Erythroblast (primary cell): ENCODE measurements around the gene IL6R.
"Not testable (repeated sequence)": the region's sequence is repeated elsewhere in the genome, so short reads cannot be mapped to it uniquely, and the experiment has no call there.

Source experiments
- DNase-seq, 2 experiments: peaks; one replicate each; lab custom pipeline; 2025; lab: John Stamatoyannopoulos, UW
- GATA1 ChIP-seq: IDR thresholded peaks from 2 replicates; pipeline ENCODE4 v1.6.1; 2011; ENCODE audit warnings: low read depth, mild to moderate bottlenecking, control low read depth, low read length, moderate library complexity
- POLR2A ChIP-seq: IDR thresholded peaks from 2 replicates; pipeline ENCODE4 v1.6.1; 2011; ENCODE audit warnings: mild to moderate bottlenecking, low read length

IL6R gene

DNA sequence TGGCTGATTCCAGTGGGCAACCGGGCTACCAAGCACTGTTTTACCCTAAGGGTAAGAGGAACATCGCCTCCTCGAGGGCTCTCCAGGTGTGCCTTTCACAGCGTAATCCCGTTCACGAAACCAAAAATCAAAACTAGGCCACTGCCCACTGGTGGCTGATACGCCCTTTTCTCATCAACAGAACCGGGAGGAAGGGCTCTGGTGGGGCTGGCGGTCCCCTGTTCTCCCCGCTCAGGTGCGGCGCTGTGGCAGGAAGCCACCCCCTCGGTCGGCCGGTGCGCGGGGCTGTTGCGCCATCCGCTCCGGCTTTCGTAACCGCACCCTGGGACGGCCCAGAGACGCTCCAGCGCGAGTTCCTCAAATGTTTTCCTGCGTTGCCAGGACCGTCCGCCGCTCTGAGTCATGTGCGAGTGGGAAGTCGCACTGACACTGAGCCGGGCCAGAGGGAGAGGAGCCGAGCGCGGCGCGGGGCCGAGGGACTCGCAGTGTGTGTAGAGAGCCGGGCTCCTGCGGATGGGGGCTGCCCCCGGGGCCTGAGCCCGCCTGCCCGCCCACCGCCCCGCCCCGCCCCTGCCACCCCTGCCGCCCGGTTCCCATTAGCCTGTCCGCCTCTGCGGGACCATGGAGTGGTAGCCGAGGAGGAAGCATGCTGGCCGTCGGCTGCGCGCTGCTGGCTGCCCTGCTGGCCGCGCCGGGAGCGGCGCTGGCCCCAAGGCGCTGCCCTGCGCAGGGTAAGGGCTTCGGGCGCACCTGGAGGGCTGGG, at the start of gene IL6R:
Gene IL6R, plus strand, starts transcription at position 360 of the 763 bp plus-strand sequence. Its CDS starts 287 bp downstream, at position 647.
- DNase-seq: peak; percentile 30 to 72
- no peak for TF ChIP-seq GATA1
- no peak for TF ChIP-seq POLR2A

GRCh38 chr1:154358519-154358918, 46.6 kb upstream of the IL6R start:
- no peak for DNase-seq
- TF ChIP-seq POLR2A: no peak
- TF ChIP-seq GATA1: no peak

DNA sequence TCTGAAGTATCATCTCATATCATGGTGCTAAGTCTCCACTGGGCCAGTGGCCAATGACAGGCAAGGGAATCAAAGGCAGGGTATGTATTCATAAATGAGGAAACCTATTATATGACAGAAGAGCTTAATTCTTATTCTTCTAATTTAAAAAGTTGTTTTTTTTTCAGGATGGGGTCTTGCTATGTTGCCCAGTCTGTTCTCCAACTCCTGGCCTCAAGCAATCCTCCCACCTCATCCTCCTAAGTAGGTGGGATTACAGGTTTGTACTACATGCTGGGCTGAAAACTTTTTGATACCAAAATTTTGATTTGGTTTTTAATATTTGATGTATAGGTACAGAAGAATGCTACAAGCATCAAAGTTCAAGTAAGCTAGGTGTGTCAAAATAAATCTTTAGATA, 44.9 kb upstream of the IL6R start:
- TF ChIP-seq POLR2A (no peak), GATA1 (no peak)
- DNase-seq: no peak

GRCh38 chr1:154360881-154361280, 44.3 kb upstream of the IL6R start:
- DNase-seq: not testable (repeated sequence)

- TF ChIP-seq POLR2A (no peak), GATA1 (no peak)
- no peak for DNase-seq
These were observed 43.8 kb upstream of the IL6R start for GRCh38 chr1:154361357-154361756.

DNA sequence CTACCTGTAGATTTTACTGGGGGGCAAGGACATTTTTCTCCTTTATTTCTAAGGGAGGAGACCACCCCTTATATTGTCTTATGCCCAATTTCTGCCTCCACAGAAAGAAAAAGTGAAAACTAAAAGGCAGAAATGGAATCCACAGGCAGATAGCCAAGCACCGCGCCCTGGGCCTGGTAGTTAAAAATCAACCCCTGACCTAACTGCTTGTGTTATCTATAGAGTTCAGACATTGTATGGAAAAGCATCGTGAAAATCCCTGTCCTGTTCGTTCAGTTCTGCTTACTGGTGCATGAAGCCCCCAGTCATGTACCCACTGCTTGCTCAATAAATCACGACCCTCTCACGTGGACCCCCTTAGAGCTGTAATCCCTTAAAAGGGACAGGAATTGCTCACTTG, 33.7 kb upstream of the IL6R start:
- TF ChIP-seq GATA1 (no peak), POLR2A (no peak)
- peak; percentile 49 to 71 for DNase-seq

DNA sequence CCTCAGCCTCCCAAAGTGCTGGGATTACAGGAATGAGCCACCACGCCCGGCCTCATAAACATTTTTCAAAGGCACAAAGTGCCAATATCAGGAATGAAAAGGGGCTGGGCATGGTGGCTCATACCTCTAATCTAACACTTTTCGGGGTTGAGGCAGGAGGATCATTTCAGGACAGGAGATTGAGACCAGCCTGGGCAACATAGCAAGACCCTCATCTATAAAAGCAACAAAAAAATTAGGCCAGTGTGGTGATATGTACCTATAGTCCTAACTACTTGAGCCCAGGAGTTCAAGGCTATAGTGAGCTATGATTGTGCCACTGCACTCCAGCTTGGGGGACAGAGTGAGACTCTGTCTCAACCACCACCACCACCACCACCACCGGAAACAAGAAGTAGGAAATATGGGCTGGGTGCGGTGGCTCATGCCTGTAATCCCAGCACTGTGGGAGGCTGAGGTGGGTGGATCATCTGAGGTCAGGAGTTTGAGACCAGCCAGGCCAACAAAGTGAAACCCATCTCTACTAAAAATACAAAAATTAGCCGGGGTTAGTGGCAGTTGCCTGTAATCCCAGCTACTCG, 31.3 kb upstream of the IL6R start:
- DNase-seq: not testable (repeated sequence)

GRCh38 chr1:154379301-154379700, 25.8 kb upstream of the IL6R start:
- DNase-seq: no peak
- TF ChIP-seq GATA1 (no peak), POLR2A (no peak)

DNA sequence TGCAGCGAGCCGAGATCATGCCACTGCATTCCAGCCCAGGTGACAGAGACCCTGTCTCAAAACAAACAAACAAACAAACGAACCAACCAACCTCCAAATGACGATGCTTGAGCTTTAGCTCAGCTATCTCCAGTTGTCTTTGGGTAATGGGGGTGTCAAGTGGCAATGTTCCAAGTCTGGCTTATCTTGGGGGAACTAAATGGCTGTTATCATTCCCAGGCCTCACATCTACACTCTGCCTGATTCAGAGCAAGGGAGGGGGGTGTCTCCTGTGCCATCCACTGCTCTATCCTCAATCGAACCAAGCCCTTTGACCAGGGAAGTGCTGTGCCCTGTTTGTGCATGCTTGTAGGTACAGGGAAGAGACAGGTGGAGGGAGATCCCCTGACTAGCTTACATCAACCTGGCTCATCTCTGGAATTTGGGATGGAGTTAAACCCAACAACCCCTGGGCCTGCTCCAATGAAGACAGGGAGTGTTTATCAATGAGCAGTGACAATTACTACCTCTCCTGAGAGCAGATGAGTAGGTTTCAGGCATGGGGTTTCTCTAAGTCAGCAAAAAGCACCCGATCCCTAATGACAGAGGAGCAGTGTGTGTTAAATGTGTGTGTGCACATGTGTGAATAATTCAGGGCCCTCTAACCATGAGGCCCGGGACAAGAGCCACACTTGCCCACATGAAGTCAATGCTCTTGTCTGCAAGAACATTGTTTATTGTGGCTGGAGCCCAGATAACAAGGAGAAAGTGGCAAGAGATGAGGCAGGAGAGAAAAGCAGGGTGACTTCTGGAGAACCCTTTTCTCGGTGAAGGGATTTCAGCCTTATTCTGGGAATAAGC, 20.3 kb upstream of the IL6R start:
- TF ChIP-seq POLR2A (no peak), GATA1 (peak; percentile 24)
- peak; percentile 84 to 95 for DNase-seq

DNA sequence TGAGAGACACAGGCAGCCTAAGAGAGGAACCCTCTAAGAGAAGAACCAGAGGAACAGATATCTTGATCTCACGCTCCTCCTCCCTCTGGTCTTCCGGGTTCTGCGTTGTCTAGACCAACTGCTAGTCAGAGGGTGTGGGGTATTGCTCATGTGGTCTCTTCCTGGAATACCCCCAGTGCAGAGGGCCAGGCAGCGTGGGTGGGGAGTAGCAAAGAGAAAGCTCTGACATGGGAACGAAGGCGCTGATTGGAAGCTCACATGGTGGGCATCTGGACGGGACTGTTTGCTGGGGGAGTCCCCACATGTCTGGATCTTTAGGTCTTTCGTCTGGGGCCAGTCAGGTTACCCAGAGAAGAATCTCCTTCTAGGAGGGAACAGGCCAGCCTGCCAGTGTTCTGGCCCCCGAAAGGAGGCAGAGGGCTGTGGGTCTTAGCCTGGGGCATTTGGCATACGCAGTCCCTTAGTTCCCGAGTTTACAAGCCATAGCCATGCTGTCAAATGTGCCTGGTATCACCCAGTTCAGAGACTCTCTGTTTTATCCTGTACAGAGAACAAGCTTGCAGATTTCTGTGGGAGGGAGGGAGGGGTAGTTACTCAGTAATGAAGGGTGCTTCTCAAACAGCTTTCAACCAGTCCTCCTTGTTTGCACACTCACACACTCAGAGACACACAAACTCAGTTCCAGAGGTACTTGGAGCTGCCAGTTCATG, 18.3 kb upstream of the IL6R start:
- TF ChIP-seq GATA1 (no peak), POLR2A (peak; percentile 55)
- DNase-seq: peak; percentile 53 to 63

GRCh38 chr1:154391086-154391770, 13.9 kb upstream of the IL6R start:
- no peak for DNase-seq
- TF ChIP-seq POLR2A: no peak
- TF ChIP-seq GATA1: no peak

DNA sequence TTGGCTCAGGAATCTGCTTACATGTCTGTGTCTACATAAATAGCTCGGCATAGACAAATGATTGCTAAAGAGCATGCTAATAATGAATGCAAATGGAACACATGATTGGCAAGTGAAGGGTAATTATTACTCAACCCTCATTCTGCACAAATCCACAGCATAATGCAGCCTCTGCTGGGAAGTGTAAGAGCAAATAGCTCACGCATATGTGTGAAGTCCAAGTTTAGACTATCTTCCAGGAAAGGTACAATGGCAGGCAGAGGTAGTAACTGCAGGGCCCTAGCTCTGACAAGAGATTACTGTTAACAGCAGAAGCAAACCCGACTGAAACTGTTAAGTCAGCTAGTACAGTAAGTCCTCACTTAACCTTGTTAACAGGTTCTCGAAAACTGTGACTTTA, 7.0 kb upstream of the IL6R start:
- no peak for TF ChIP-seq POLR2A
- TF ChIP-seq GATA1: no peak
- DNase-seq: no peak

DNA sequence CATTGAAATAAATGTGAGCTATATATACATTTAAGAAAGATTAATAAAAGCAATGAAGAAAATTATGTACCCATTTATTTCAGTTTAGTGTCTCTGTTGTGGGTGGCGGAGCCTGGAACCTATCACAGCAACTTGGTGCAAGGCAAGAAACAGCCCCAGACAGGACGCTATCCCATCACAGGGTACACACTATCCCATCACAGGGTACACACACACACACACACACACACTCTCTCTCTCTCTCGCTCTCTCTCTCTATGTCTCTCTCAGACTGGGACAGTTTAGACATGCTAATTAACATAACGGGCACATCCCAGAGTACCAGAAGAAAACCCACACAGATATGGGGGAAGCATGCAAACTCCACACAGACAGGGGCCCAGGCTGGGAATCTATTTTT, 6.5 kb upstream of the IL6R start:
- no peak for DNase-seq
- TF ChIP-seq GATA1 (no peak), POLR2A (no peak)
